HEK293 (cell line): ENCODE results near the gene BEST2.

Source experiments
- PRDM2 ChIP-seq: fragments of 450-650 bp; formaldehyde crosslinking; IDR thresholded peaks from 2 replicates; pipeline ENCODE4 v1.5.1; 2016; ENCODE audit warnings: missing biosample characterization, missing genetic modification characterization, borderline replicate concordance
- REPIN1 ChIP-seq: fragments of 450-650 bp; formaldehyde crosslinking; IDR thresholded peaks from 2 replicates; pipeline ENCODE4 v1.5.1; 2017; ENCODE audit warnings: missing biosample characterization, missing genetic modification characterization, low read depth
- SETDB1 ChIP-seq: IDR thresholded peaks from one replicate; pipeline ENCODE4 v1.6.1; 2017; ENCODE audit warnings: mild to moderate bottlenecking, low read length, moderate library complexity, mixed read lengths; ENCODE audit not compliant: insufficient read length
- SP2 ChIP-seq: fragments of 450-650 bp; formaldehyde crosslinking; IDR thresholded peaks from 2 replicates; pipeline ENCODE4 v1.5.1; 2016; ENCODE audit warnings: missing biosample characterization, missing genetic modification characterization
- YY2 ChIP-seq: fragments of 450-650 bp; formaldehyde crosslinking; IDR thresholded peaks from 2 replicates; pipeline ENCODE4 v1.5.1; 2016; ENCODE audit warnings: missing biosample characterization, missing genetic modification characterization
- ZBTB10 ChIP-seq: fragments of 450-650 bp; formaldehyde crosslinking; IDR thresholded peaks from 2 replicates; pipeline ENCODE4 v1.5.1; 2016; ENCODE audit warnings: missing biosample characterization, missing genetic modification characterization
- ZBTB48 ChIP-seq: fragments of 450-650 bp; formaldehyde crosslinking; IDR thresholded peaks from 2 replicates; pipeline ENCODE4 v1.5.1; 2016; ENCODE audit warnings: missing biosample characterization, missing genetic modification characterization
- ZBTB7A ChIP-seq: fragments of 450-650 bp; formaldehyde crosslinking; IDR thresholded peaks from 2 replicates; pipeline ENCODE4 v1.5.1; 2016; ENCODE audit warnings: low read depth, missing biosample characterization, missing genetic modification characterization
- ZNF140 ChIP-seq: fragments of 450-650 bp; formaldehyde crosslinking; IDR thresholded peaks from 2 replicates; pipeline ENCODE4 v1.5.1; 2016; ENCODE audit warnings: missing biosample characterization, missing genetic modification characterization
- ZNF2 ChIP-seq: fragments of 450-650 bp; formaldehyde crosslinking; IDR thresholded peaks from 2 replicates; pipeline ENCODE4 v1.5.1; 2016; ENCODE audit warnings: missing biosample characterization, missing genetic modification characterization
- ZNF239 ChIP-seq: fragments of 450-650 bp; formaldehyde crosslinking; IDR thresholded peaks from 2 replicates; pipeline ENCODE4 v1.5.1; 2016; ENCODE audit warnings: missing biosample characterization, missing genetic modification characterization
- ZNF248 ChIP-seq: fragments of 450-650 bp; formaldehyde crosslinking; IDR thresholded peaks from 2 replicates; pipeline ENCODE4 v1.5.1; 2017; ENCODE audit warnings: missing biosample characterization, missing genetic modification characterization
- ZNF266 ChIP-seq: fragments of 450-650 bp; formaldehyde crosslinking; IDR thresholded peaks from 2 replicates; pipeline ENCODE4 v1.5.1; 2016; ENCODE audit warnings: missing biosample characterization, missing genetic modification characterization, low read depth
- ZNF585B ChIP-seq: fragments of 450-650 bp; formaldehyde crosslinking; IDR thresholded peaks from 2 replicates; pipeline ENCODE4 v1.5.1; 2016; ENCODE audit warnings: missing biosample characterization, missing genetic modification characterization
- ZNF768 ChIP-seq: fragments of 450-650 bp; formaldehyde crosslinking; IDR thresholded peaks from 2 replicates; pipeline ENCODE4 v1.5.1; 2018; ENCODE audit warnings: missing biosample characterization, mild to moderate bottlenecking, missing genetic modification characterization
- ZNF777 ChIP-seq: fragments of 450-650 bp; formaldehyde crosslinking; IDR thresholded peaks from 2 replicates; pipeline ENCODE4 v1.5.1; 2017; ENCODE audit warnings: missing biosample characterization, missing genetic modification characterization, borderline replicate concordance
- ZNF785 ChIP-seq: fragments of 450-650 bp; formaldehyde crosslinking; IDR thresholded peaks from 2 replicates; pipeline ENCODE4 v1.5.1; 2016; ENCODE audit warnings: missing biosample characterization, missing genetic modification characterization
- ZNF843 ChIP-seq: fragments of 450-650 bp; formaldehyde crosslinking; IDR thresholded peaks from 2 replicates; pipeline ENCODE4 v1.5.1; 2016; ENCODE audit warnings: missing biosample characterization, missing genetic modification characterization
- ZSCAN23 ChIP-seq: fragments of 450-650 bp; formaldehyde crosslinking; IDR thresholded peaks from 2 replicates; pipeline ENCODE4 v1.5.1; 2016; ENCODE audit warnings: missing biosample characterization, missing genetic modification characterization
- TF ChIP-seq, protein P1 (sequence below): fragments of 450-650 bp; formaldehyde crosslinking; IDR thresholded peaks from 2 replicates; pipeline ENCODE4 v1.5.1; 2016; ENCODE audit warnings: missing biosample characterization, missing genetic modification characterization
- TF ChIP-seq, protein P2 (sequence below): fragments of 450-650 bp; formaldehyde crosslinking; IDR thresholded peaks from 2 replicates; pipeline ENCODE4 v1.5.1; 2016; ENCODE audit warnings: missing biosample characterization, missing genetic modification characterization
- TF ChIP-seq, protein P3 (sequence below): fragments of 450-650 bp; formaldehyde crosslinking; IDR thresholded peaks from 2 replicates; pipeline ENCODE4 v1.5.1; 2017; ENCODE audit warnings: missing biosample characterization, missing genetic modification characterization

The BEST2 gene

GRCh38 chr19:12782424-12783290 lies 31.1 kb downstream of the BEST2 start (continued):
- no peak for TF ChIP-seq ZNF768
- no peak for TF ChIP-seq ZNF248 (tag by site-specific recombination)
- no peak for TF ChIP-seq ZBTB48 (tag by site-specific recombination)
- TF ChIP-seq ZNF777 (tag by site-specific recombination), result peak; percentile 74; the same call in 1 of the 2 replicates
- TF ChIP-seq SETDB1, result no peak
- TF ChIP-seq PRDM2, result no peak
- TF ChIP-seq ZBTB10 (tag by site-specific recombination), result peak; percentile 77
- peak; percentile 11 for TF ChIP-seq ZNF843 (tag by site-specific recombination)
- TF ChIP-seq ZNF585B, result no peak
- TF ChIP-seq, protein P1, sequence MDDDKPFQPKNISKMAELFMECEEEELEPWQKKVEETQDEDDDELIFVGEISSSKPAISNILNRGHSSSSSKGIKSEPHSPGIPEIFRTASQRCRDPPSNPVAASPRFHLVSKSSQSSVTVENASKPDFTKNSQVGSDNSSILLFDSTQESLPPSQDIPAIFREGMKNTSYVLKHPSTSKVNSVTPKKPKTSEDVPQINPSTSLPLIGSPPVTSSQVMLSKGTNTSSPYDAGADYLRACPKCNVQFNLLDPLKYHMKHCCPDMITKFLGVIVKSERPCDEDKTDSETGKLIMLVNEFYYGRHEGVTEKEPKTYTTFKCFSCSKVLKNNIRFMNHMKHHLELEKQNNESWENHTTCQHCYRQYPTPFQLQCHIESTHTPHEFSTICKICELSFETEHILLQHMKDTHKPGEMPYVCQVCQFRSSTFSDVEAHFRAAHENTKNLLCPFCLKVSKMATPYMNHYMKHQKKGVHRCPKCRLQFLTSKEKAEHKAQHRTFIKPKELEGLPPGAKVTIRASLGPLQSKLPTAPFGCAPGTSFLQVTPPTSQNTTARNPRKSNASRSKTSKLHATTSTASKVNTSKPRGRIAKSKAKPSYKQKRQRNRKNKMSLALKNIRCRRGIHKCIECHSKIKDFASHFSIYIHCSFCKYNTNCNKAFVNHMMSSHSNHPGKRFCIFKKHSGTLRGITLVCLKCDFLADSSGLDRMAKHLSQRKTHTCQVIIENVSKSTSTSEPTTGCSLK (tag by site-specific recombination), result no peak
- no peak for TF ChIP-seq REPIN1 (tag by site-specific recombination)
- TF ChIP-seq, protein P2, sequence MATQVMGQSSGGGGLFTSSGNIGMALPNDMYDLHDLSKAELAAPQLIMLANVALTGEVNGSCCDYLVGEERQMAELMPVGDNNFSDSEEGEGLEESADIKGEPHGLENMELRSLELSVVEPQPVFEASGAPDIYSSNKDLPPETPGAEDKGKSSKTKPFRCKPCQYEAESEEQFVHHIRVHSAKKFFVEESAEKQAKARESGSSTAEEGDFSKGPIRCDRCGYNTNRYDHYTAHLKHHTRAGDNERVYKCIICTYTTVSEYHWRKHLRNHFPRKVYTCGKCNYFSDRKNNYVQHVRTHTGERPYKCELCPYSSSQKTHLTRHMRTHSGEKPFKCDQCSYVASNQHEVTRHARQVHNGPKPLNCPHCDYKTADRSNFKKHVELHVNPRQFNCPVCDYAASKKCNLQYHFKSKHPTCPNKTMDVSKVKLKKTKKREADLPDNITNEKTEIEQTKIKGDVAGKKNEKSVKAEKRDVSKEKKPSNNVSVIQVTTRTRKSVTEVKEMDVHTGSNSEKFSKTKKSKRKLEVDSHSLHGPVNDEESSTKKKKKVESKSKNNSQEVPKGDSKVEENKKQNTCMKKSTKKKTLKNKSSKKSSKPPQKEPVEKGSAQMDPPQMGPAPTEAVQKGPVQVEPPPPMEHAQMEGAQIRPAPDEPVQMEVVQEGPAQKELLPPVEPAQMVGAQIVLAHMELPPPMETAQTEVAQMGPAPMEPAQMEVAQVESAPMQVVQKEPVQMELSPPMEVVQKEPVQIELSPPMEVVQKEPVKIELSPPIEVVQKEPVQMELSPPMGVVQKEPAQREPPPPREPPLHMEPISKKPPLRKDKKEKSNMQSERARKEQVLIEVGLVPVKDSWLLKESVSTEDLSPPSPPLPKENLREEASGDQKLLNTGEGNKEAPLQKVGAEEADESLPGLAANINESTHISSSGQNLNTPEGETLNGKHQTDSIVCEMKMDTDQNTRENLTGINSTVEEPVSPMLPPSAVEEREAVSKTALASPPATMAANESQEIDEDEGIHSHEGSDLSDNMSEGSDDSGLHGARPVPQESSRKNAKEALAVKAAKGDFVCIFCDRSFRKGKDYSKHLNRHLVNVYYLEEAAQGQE (tag by site-specific recombination), result no peak
- TF ChIP-seq SP2 (tag by site-specific recombination), result peak; percentile 65
- TF ChIP-seq ZNF2 (tag by site-specific recombination), result peak; percentile 79; the same call in 1 of the 2 replicates
- TF ChIP-seq ZNF140 (tag by site-specific recombination), result no peak
- TF ChIP-seq ZNF239 (tag by site-specific recombination), result no peak
- peak; percentile 95 for TF ChIP-seq ZBTB7A (tag by site-specific recombination)
- TF ChIP-seq, protein P3, sequence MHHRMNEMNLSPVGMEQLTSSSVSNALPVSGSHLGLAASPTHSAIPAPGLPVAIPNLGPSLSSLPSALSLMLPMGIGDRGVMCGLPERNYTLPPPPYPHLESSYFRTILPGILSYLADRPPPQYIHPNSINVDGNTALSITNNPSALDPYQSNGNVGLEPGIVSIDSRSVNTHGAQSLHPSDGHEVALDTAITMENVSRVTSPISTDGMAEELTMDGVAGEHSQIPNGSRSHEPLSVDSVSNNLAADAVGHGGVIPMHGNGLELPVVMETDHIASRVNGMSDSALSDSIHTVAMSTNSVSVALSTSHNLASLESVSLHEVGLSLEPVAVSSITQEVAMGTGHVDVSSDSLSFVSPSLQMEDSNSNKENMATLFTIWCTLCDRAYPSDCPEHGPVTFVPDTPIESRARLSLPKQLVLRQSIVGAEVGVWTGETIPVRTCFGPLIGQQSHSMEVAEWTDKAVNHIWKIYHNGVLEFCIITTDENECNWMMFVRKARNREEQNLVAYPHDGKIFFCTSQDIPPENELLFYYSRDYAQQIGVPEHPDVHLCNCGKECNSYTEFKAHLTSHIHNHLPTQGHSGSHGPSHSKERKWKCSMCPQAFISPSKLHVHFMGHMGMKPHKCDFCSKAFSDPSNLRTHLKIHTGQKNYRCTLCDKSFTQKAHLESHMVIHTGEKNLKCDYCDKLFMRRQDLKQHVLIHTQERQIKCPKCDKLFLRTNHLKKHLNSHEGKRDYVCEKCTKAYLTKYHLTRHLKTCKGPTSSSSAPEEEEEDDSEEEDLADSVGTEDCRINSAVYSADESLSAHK (tag by site-specific recombination), result no peak; the same call in 1 of the 2 replicates
- TF ChIP-seq ZSCAN23, result no peak
- no peak for TF ChIP-seq YY2 (tag by site-specific recombination)
- TF ChIP-seq ZNF266 (tag by site-specific recombination), result no peak
- TF ChIP-seq ZNF785 (tag by site-specific recombination), result peak; percentile 99
